DND-41 (cell line): ENCODE measurements around the gene ZFHX3.

Experiments used
- ATAC-seq: fragments of 200-7000 bp; cut with Tn5 transposase; 3 replicates; pipeline ENCODE4 v1.9.1; 2021; ENCODE audit warnings: low read depth; ENCODE audit not compliant: insufficient read depth
- DNase-seq: peaks from one replicate; pipeline ENCODE4 v3.0.0-alpha.2; 2020
- H2AFZ ChIP-seq: 2 replicates; pipeline ENCODE4 v1.6.0; 2012; ENCODE audit warnings: low read depth, low read length
- H3K27ac ChIP-seq: 2 replicates; pipeline ENCODE4 v1.5.1; 2012; ENCODE audit warnings: low read length, inconsistent platforms
- H3K27me3 ChIP-seq: fragments of 200-600 bp; sonication (generic); 2 replicates; pipeline ENCODE4 v1.6.0; 2012; ENCODE audit warnings: low read length, mild to moderate bottlenecking, inconsistent platforms; ENCODE audit not compliant: insufficient read depth, poor library complexity
- H3K36me3 ChIP-seq: 2 replicates; pipeline ENCODE4 v1.5.1; 2012; ENCODE audit warnings: low read length, inconsistent platforms; ENCODE audit not compliant: insufficient read depth
- H3K4me1 ChIP-seq: 2 replicates; pipeline ENCODE4 v1.5.1; 2012; ENCODE audit warnings: mild to moderate bottlenecking, low read length; ENCODE audit not compliant: insufficient read depth
- H3K4me2 ChIP-seq: 2 replicates; pipeline ENCODE4 v1.6.0; 2012; ENCODE audit warnings: mild to moderate bottlenecking, moderate library complexity, low read length, inconsistent platforms; ENCODE audit not compliant: insufficient read depth
- H3K4me3 ChIP-seq, 2 experiments: fragments of 200-600 bp in 1 of 2; shearing (Covaris generic) in 1 of 2; 2 replicates each; pipeline ENCODE4 v1.5.1; 2012 to 2016; ENCODE audit warnings: inconsistent platforms in 2 of 2, low read length in 2 of 2, mild to moderate bottlenecking in 2 of 2, low read depth in 1 of 2, moderate library complexity in 1 of 2
- H3K79me2 ChIP-seq: 2 replicates; pipeline ENCODE4 v1.6.0; 2012; ENCODE audit warnings: low read length, inconsistent platforms; ENCODE audit not compliant: insufficient read depth
- H3K9ac ChIP-seq: 2 replicates; pipeline ENCODE4 v1.6.0; 2012; ENCODE audit warnings: low read depth, mild to moderate bottlenecking, inconsistent platforms, low read length, moderate library complexity
- H3K9me3 ChIP-seq: 2 replicates; pipeline ENCODE4 v1.5.1; 2012; ENCODE audit warnings: low read length, moderate library complexity, mild to moderate bottlenecking, inconsistent platforms; ENCODE audit not compliant: insufficient read depth, severe bottlenecking
- H4K20me1 ChIP-seq: 2 replicates; pipeline ENCODE4 v1.6.0; 2012; ENCODE audit warnings: low read length; ENCODE audit not compliant: insufficient read depth
- CTCF ChIP-seq: IDR thresholded peaks from 2 replicates; pipeline ENCODE4 v1.5.1; 2012; ENCODE audit warnings: borderline replicate concordance, low read length, moderate library complexity, mild to moderate bottlenecking; ENCODE audit not compliant: poor library complexity, severe bottlenecking; ENCODE audit errors: extremely low read depth
- EZH2 ChIP-seq: IDR thresholded peaks from 3 replicates; pipeline ENCODE4 v1.6.1; 2012; ENCODE audit warnings: borderline replicate concordance, low read depth, mild to moderate bottlenecking, moderate library complexity, low read length, inconsistent platforms; ENCODE audit not compliant: severe bottlenecking

Gene ZFHX3

GRCh38 chr16:72995151-72995881 is 52.6 kb downstream of the ZFHX3 start:
- peak; percentile 14 for DNase-seq
- H3K79me2 ChIP-seq, result no peaks in the 10 kb centered on the region
- no peak overlapping the region for H3K9ac ChIP-seq
- H3K27me3 ChIP-seq, result no peaks in the 10 kb centered on the region
- no peak overlapping the region for H2AFZ ChIP-seq
- ATAC-seq, result peak; percentile 52; the same call in 2 of the 3 replicates
- H3K27ac ChIP-seq, result no peak overlapping the region
- H3K36me3 ChIP-seq, result no peaks in the 10 kb centered on the region
- peak; percentile 59 for TF ChIP-seq CTCF
- no peak for TF ChIP-seq EZH2
- H3K4me1 ChIP-seq, result no peaks in the 10 kb centered on the region
- H3K4me3 ChIP-seq, result no peak overlapping the region
- no peak overlapping the region for H3K4me2 ChIP-seq
- no peaks in the 10 kb centered on the region for H3K9me3 ChIP-seq
- peaks cover 15% of the 10 kb centered on the region for H4K20me1 ChIP-seq

DNA sequence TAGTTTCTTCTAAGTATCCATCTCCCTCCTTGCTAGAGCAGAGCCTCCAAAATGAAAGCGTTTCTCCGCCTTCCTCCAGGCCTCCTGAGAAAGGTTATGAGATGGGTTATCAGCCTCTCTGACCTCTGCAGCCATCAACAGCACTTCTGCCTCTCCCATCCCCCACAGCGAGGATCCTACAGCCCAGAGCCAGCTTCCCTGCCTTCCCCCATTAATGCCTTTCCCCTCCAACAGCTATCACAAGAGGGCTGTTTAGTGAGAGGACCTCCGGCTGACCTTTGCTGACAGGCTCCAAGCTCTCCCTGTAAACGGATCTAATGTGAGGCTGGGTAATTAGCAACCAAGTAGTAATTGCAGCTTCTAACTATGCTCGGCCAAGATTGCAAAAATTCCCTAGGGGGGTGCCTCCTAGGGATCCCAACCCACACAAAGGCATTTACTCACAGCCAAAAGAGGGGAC is 55.8 kb downstream of the ZFHX3 start:
- Histone ChIP-seq H2AFZ (no peak overlapping the region), H3K9ac (no peak overlapping the region)

GRCh38 chr16:72991644-72992043 is 56.3 kb downstream of the ZFHX3 start:
- H3K79me2 ChIP-seq, result 0 out of 2 replicates have a peak, but pooled peaks cover 3% of the 10 kb centered on the region
- no peak for ATAC-seq
- DNase-seq, result no peak
- H2AFZ ChIP-seq, result no peak overlapping the region
- no peaks in the 10 kb centered on the region for H3K4me1 ChIP-seq
- no peak overlapping the region for H3K27ac ChIP-seq
- TF ChIP-seq CTCF, result no peak
- TF ChIP-seq EZH2, result no peak
- H3K36me3 ChIP-seq, result no peaks in the 10 kb centered on the region
- no peaks in the 10 kb centered on the region for H3K27me3 ChIP-seq
- no peak overlapping the region for H3K4me3 ChIP-seq
- H4K20me1 ChIP-seq, result peaks cover 26% of the 10 kb centered on the region
- H3K4me2 ChIP-seq, result no peak overlapping the region
- no peak overlapping the region for H3K9ac ChIP-seq
- no peaks in the 10 kb centered on the region for H3K9me3 ChIP-seq

More for the DNA sequence above, 55.8 kb downstream of the ZFHX3 start:
- H3K36me3 ChIP-seq, result no peaks in the 10 kb centered on the region
- peaks cover 24% of the 10 kb centered on the region for H4K20me1 ChIP-seq
- DNase-seq (no peak), ATAC-seq (no peak)
- H3K27me3 ChIP-seq, result no peaks in the 10 kb centered on the region
- no peaks in the 10 kb centered on the region for H3K9me3 ChIP-seq
- no peak overlapping the region for H3K4me3 ChIP-seq
- no peaks in the 10 kb centered on the region for H3K4me1 ChIP-seq
- TF ChIP-seq EZH2 (no peak), CTCF (no peak)
- H3K79me2 ChIP-seq, result 0 out of 2 replicates have a peak, but pooled peaks cover 3% of the 10 kb centered on the region
- H3K4me2 ChIP-seq, result no peak overlapping the region
- no peak overlapping the region for H3K27ac ChIP-seq
